Measurements from ENCODE around the gene TBC1D13. TPM values are rescaled to one million over a fixed set of nuclear protein-coding genes. Genes with fewer than 3 reads are reported as not detected.
"Not testable (repeated sequence)": the region's sequence is repeated elsewhere in the genome, so short reads cannot be mapped to it uniquely, and the experiment has no call there.

The TBC1D13 gene
- polyA plus RNA-seq, 4 donors = 32.6 to 40.0 (median 35.8) TPM

DNA sequence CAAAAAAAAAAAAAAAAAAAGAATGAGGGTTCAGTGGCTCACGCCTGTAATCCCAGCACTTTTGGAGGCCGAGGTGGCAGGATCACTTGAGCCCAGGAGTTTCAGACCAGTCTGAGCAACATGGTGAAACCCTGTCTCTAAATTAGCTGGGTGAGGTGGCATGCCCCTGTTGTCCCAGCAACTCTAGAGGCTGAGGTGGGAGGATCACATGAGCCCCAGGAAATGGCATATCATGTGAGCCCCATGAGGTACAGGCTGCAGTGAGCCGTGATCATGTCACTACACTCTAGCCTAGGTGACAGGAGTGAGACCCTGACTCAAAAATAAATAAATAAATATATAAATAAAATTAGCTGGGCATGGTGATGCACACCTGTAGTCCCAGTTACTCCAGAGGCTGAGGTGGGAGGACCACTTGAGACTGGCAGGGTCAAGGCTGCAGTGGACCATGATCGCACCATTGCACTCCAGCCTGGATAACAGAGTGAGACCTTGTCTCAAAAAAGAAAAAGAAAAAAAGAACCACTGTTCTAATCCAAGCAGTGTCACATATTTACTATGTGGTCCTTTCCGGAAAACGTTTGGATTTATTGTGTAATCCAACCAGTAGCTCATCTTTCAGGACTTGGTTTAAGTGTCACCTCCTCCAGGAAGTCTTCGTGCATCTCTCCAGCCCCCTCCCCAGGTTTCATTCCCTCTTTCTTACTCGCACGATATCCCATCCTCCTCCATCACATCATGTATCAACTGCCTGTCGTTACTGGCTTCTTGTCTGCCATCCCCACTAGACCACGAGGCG, 54.8 kb downstream of the TBC1D13 start:
- no peak for DNase-seq (ENCODE audit: low read depth in 4 of 4, low spot score in 3 of 4)

- not testable (repeated sequence) for DNase-seq (ENCODE audit: low read depth in 4 of 4, low spot score in 3 of 4)
Measured at GRCh38 chr9:128843171-128843570, 56.1 kb downstream of the TBC1D13 start.

- DNase-seq (ENCODE audit: low read depth in 4 of 4, low spot score in 3 of 4) = no peak
Measured at GRCh38 chr9:128845186-128845931, 58.3 kb downstream of the TBC1D13 start.

DNA sequence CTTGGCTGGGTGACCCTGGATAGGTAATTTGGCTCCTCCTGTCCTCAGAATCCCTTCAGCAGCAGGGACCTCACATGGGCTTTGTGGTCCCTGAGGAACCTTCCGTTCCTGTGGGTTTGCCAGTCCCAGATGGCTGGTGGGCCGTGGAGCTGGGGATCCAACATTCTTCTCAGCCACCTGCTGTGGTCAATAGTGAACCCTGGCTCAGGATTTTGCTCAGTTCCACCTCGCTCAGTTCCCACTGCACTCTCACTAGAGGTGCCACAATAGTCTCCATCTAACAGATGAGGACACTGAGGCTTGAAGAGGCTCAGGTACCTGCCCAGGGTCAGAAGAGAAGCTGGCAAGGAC, 59.6 kb downstream of the TBC1D13 start:
- no peak for DNase-seq (ENCODE audit: low read depth in 4 of 4, low spot score in 3 of 4)

DNA sequence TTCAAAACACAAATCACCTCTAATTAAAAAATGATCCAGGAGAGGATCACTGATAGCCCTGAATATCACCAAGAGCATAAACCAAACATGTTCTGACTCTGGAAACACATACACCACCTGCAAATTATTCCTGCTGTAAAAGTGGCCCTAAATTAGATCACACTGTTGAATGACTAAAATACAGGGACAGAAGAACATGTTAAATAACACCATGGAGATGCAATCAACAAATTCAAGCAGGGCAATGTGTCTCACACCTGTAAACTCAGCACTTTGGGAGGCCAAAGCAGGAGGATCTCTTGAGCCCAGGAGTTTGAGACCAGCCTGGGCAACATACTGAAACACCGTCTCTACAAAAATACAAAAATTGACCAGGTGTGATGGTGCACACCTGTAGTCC, 60.8 kb downstream of the TBC1D13 start:
- no peak for DNase-seq (ENCODE audit: low read depth in 4 of 4, low spot score in 3 of 4)

DNA sequence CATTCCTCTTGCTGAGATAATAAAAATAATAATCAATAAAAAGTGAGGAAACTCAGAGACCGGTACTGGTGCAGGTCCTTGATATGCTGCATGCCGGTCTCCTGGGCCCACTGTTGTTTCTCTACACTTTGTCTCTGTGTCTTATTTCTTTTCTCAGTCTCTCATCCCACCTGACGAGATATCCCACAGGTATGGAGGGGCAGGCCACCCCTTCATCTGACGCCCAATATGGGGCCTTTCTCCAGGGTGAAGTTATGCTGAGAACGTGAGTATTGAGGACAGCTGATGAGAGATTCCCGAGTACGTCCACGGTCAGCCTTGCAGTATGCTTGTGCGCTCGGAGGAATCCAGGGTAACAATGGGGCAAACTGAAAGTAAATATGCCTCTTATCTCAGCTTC, 64.0 kb downstream of the TBC1D13 start:
- not testable (repeated sequence) for DNase-seq (ENCODE audit: low read depth in 4 of 4, low spot score in 3 of 4)

DNA sequence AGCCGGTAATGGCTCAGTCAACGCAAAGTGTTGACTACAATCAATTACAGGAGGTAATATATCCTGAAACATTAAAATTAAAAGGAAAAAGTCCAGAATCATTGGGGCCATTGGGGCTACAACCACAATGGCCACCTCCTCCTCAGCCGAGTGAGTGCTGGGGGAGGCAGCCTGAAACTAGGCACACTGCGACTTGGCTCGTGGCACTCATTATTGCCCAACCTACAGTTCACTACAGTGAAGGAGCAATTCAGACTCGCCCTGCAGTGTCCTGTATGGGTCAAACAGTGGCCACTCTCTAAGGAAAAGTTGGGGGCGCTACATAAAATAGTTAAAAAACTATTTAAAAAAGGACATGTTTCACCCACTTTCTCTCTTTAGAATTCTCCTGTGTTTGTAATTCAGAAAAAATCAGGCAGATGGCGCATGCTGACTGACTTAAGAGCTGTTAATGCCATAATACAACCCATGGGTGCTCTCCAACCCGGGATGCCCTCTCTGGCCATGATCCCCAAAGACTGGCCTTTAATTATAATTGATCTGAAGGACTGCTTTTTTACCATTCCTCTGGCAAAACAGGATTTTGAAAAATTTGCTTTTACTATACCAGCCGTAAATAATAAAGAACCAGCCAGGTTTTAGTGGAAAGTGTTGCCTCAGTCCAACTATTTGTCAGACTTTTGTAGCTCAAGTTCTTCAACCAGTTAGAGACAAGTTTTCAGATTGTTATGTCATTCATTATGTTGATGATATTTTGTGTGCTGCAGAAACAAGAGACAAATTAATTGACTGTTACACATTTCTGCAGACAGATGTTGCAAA, 64.9 kb downstream of the TBC1D13 start:
- not testable (repeated sequence) for DNase-seq (ENCODE audit: low read depth in 4 of 4, low spot score in 3 of 4)

DNA sequence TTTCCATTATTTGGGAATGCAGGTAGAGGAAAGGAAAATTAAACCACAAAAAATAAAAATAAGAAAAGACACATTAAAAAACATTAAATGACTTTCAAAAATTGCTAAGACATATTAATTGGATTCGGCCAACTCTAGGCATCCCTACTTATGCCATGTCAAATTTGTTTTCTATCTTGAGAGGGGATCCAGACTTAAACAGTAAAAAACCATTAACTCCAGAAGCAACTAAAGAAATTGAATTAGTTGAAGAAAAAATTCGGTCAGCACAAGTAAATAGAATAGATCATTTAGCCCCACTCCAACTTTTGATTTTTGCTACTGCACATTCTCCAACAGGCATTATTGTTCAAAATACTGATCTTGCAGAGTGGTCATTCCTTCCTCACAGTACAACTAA, 65.6 kb downstream of the TBC1D13 start:
- not testable (repeated sequence) for DNase-seq (ENCODE audit: low read depth in 4 of 4, low spot score in 3 of 4)

- not testable (repeated sequence) for DNase-seq (ENCODE audit: low read depth in 4 of 4, low spot score in 3 of 4)
Measured at GRCh38 chr9:128854454-128854853, 67.4 kb downstream of the TBC1D13 start.

GRCh38 chr9:128858476-128858875, 71.4 kb downstream of the TBC1D13 start:
- not testable (repeated sequence) for DNase-seq (ENCODE audit: low read depth in 4 of 4, low spot score in 3 of 4)

Other genes starting within 250 kb of the TBC1D13 start
- gene SPTAN1, start 234.7 kb upstream of the TBC1D13 start, polyA plus RNA-seq (ENCODE audit: insufficient read length in 4 of 4) = 100 to 1,000 TPM; 299 to 423 (median 338) TPM
- 10 to 100 TPM; 36.2 to 84.6 (median 56.2) TPM for gene DYNC2I2, start 130.4 kb upstream of the TBC1D13 start, polyA plus RNA-seq (ENCODE audit: insufficient read length in 4 of 4)
- gene SET, start 98.0 kb upstream of the TBC1D13 start, polyA plus RNA-seq (ENCODE audit: insufficient read length in 4 of 4) = 100 to 1,000 TPM; 466 to 785 (median 628) TPM
- 10 to 100 TPM in 1 of 4 donors, 1 to 10 TPM in 3; 5.9 to 14.8 (median 9.2) TPM for gene PKN3, start 84.8 kb upstream of the TBC1D13 start, polyA plus RNA-seq (ENCODE audit: insufficient read length in 4 of 4)
- gene ZDHHC12, start 63.1 kb upstream of the TBC1D13 start, polyA plus RNA-seq (ENCODE audit: insufficient read length in 4 of 4) = 10 to 100 TPM in 3 of 4 donors, 1 to 10 TPM in 1; 5.6 to 23.0 (median 17.0) TPM
- gene ZER1, start 15.3 kb upstream of the TBC1D13 start, polyA plus RNA-seq (ENCODE audit: insufficient read length in 4 of 4) = 10 to 100 TPM; 28.6 to 39.9 (median 31.3) TPM
- gene ENDOG, start 31.2 kb downstream of the TBC1D13 start, polyA plus RNA-seq (ENCODE audit: insufficient read length in 4 of 4) = 10 to 100 TPM in 1 of 4 donors, 1 to 10 TPM in 3; 4.5 to 16.8 (median 7.3) TPM
- 10 to 100 TPM; 27.3 to 50.2 (median 38.5) TPM for gene SPOUT1, start 42.5 kb downstream of the TBC1D13 start, polyA plus RNA-seq (ENCODE audit: insufficient read length in 4 of 4)
- 10 to 100 TPM in 3 of 4 donors, 1 to 10 TPM in 1; 5.3 to 31.2 (median 19.8) TPM for gene KYAT1, start 94.7 kb downstream of the TBC1D13 start, polyA plus RNA-seq (ENCODE audit: insufficient read length in 4 of 4)
- gene LRRC8A, start 94.9 kb downstream of the TBC1D13 start, polyA plus RNA-seq (ENCODE audit: insufficient read length in 4 of 4) = 10 to 100 TPM; 24.1 to 30.7 (median 27.3) TPM
- gene PHYHD1, start 133.7 kb downstream of the TBC1D13 start, polyA plus RNA-seq (ENCODE audit: insufficient read length in 4 of 4) = 10 to 100 TPM; 39.0 to 71.7 (median 51.0) TPM
- gene DOLK, start 160.3 kb downstream of the TBC1D13 start, polyA plus RNA-seq (ENCODE audit: insufficient read length in 4 of 4) = 10 to 100 TPM; 12.3 to 17.3 (median 16.0) TPM
- gene NUP188, start 160.4 kb downstream of the TBC1D13 start, polyA plus RNA-seq (ENCODE audit: insufficient read length in 4 of 4) = 10 to 100 TPM; 32.0 to 53.5 (median 41.4) TPM
- 100 to 1,000 TPM in 3 of 4 donors, 10 to 100 TPM in 1; 72.1 to 201 (median 105) TPM for gene SH3GLB2, start 241.1 kb downstream of the TBC1D13 start, polyA plus RNA-seq (ENCODE audit: insufficient read length in 4 of 4)
- 10 to 100 TPM; 13.2 to 33.5 (median 17.5) TPM for gene MIGA2, start 249.4 kb downstream of the TBC1D13 start, polyA plus RNA-seq (ENCODE audit: insufficient read length in 4 of 4)